Retinal pigment epithelial cell (primary cell): ENCODE results near the gene GGPS1.
A peak's percentile ranks its signal among the peaks of the same experiment; 100 is the strongest.
"Not testable (repeated sequence)": the region's sequence is repeated elsewhere in the genome, so short reads cannot be mapped to it uniquely, and the experiment has no call there.

Source experiments
- DNase-seq: peaks from one replicate; pipeline ENCODE4 v3.0.0-alpha.2; 2010; ENCODE audit warnings: low read depth
- H3K4me3 ChIP-seq: 2 replicates; pipeline ENCODE4 v1.5.1; 2011; ENCODE audit warnings: mild to moderate bottlenecking, low read length, control low read depth, moderate library complexity
- TF ChIP-seq, protein P1 (sequence below): conservative IDR thresholded peaks from 2 replicates; pipeline ENCODE4 v1.5.1; 2011; ENCODE audit warnings: low read depth, low read length, control low read depth, inconsistent platforms

Gene GGPS1

DNA sequence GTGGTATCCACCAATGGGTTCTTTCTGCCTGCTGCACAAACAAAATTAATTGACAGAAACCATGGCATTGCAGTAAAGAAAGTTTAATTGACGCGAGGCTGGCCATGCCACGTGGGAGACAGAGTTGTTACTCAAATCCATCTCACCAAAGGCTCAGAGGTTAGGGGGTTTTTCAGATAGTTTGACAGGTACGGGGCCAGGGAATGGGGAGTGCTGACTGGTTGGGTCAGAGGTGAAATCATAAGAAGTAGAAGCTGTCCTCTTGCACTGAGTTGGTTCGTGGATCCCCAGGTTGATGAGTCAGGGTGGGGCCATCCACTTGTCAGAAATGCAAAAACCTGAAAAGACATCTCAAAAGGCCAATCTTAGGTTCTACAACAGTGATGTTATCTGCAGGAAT lies 37.9 kb downstream of the GGPS1 start:
- no peak for DNase-seq
- TF ChIP-seq, protein P1, sequence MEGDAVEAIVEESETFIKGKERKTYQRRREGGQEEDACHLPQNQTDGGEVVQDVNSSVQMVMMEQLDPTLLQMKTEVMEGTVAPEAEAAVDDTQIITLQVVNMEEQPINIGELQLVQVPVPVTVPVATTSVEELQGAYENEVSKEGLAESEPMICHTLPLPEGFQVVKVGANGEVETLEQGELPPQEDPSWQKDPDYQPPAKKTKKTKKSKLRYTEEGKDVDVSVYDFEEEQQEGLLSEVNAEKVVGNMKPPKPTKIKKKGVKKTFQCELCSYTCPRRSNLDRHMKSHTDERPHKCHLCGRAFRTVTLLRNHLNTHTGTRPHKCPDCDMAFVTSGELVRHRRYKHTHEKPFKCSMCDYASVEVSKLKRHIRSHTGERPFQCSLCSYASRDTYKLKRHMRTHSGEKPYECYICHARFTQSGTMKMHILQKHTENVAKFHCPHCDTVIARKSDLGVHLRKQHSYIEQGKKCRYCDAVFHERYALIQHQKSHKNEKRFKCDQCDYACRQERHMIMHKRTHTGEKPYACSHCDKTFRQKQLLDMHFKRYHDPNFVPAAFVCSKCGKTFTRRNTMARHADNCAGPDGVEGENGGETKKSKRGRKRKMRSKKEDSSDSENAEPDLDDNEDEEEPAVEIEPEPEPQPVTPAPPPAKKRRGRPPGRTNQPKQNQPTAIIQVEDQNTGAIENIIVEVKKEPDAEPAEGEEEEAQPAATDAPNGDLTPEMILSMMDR: no peak

DNA sequence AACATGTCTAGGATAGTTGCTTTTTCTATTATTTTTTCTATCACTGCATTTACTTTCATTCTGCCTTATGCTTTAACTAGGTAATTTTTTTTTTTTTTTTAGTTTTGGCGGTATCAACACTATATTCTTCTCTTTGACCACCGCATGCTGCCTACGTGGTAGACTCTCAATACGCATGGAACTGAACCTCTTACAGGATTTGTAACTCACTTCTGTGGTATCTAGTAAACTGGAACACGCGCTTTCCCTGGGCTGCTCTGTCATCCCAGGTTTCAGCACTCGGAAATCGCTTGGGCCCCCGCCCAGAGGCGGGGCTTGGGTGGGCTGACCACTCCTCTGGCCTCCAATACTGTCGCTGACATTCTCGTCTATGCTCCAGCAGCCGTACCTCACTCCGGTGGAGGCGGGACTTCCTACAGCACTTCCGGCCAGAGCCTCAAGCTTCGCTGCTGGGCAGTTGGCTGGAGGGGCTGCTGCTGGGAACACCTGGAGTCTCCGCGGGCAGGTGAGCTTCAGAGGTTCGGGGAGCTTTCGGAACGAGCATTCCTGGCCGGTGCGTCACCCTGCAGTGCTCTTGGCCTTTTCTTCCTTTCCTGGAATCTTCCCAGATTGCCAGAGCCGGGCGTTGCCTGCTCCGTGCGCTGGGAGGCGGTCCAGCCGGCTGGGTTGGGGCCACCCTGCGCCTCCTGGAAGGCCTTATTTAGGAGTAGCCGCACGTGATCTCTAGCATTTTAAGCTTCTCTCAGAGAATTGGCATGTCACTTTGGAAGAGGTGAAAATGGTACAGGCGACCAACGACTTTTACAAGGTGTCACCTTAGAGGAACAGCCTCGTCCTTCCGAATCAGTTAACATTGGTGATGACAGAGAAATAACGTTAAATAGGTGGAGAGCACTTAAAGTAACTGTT lies 38.9 kb downstream of the GGPS1 start, which contains the start of gene TBCE:
TBCE (plus strand) TSS at position 428 of the 909 bp plus-strand sequence. CDS start 12,623 bp downstream, outside the sequence.
- peak; percentile 94 for DNase-seq
- TF ChIP-seq, protein P1: peak; percentile 22
- peak within 1 kb of the TSS; percentile 90 for H3K4me3 ChIP-seq

More for the DNA sequence above, 37.9 kb downstream of the GGPS1 start:
- no peak overlapping the region for H3K4me3 ChIP-seq

DNA sequence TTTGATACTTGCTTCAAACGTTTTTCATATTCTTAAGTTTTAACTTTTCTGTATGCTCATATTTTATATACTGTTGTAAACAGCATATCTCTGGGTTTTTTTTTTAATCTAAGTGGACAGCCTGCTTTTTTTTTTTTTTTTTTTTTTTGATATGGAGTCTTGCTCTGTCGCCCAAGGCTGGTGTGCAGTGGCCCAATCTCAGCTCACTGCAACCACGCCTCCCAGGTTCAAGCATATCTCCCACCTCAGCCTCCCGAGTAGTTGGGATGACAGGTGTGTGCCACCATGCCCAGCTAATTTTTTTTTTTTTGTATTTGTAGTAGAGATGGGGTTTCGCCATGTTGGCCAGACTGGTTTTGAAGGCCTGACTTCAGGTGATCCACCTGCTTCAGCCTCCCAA lies 40.1 kb downstream of the GGPS1 start:
- H3K4me3 ChIP-seq: peak overlapping the region; percentile 90
- TF ChIP-seq, protein P1: no peak

DNA sequence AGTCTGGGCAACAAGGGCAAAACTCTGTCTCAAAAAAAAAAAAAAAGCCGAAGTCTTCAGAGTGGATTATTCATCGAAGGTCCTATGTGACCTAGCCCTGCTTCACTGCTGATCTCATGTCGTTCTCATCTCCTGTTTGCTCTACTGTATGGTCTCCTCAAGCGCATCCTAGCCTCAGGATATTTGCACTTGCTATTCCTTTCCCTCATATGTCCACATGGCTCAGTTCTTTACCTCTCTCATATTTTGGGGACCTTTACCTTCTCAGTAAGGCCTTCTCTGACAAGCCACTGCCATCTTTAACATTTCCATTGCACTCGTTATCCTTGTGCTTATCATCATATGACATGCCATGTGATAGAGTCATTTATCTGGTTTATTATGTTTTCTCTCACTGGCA lies 41.4 kb downstream of the GGPS1 start:
- no peak overlapping the region for H3K4me3 ChIP-seq
- TF ChIP-seq, protein P1: no peak
- DNase-seq: no peak

More for the DNA sequence above, 40.1 kb downstream of the GGPS1 start:
- no peak for DNase-seq

DNA sequence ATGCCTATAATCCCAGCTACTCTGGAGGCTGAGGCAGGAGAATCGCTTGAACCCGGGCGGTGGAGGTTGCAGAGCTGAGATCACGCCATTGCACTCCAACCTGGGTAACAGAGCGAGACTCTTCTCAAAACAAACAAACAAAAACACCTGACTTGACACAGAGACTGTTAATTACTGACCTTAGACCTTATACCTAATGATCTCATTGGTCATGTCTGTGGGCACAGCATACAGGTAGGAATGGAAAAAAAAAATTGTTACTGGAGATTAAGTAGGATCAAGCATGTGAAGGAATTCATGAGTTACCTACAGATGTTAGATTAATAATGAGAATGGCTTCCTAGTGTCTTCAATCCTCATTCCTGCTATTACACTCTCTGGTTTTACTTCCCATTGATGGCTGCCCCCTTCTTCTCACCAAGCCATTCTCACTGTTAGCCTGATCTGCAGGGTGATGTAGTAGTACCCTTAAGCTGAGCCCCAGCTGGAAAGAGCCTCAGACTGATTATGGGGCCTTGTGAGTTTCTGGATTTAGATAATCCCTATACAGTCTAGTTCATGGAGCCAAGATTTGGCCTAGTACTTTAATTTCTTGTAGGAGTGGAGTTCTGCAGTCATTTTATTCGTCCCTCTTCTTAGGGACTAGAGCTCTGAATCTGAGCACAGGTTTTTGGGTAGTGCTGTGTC lies 47.7 kb downstream of the GGPS1 start:
- TF ChIP-seq, protein P1: no peak

DNA sequence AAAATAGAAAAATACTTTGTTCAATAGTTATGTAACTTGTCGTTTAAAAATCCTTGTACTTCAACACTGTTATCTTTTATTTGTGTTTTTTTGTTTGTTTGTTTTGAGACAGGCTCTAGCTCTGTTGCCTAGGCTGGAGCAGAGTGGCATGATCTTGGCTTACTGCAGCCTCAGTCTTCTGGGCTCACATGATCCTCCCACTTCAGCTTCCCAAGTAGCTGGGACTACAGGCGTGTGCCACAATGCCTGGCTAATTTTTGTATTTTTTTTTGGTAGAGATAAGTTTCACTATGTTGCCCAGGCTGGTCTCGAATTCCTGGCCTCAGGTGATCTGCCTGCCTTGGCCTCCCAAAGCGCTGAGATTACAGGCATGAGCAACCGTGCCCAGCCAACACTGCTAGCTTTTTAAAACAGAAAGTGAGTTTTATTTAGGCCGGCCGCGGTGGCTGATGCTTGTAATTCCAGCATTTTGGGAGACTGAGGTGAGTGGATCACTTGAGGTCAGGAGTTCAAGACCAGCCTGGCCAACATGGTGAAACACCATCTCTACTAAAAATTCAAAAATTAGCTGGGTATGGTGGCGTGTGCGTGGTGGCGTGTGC lies 49.9 kb downstream of the GGPS1 start:
- DNase-seq, H3K4me3 ChIP-seq: not testable (repeated sequence)

More for the DNA sequence above, 47.7 kb downstream of the GGPS1 start:
- H3K4me3 ChIP-seq: no peak overlapping the region
- DNase-seq: no peak

DNA sequence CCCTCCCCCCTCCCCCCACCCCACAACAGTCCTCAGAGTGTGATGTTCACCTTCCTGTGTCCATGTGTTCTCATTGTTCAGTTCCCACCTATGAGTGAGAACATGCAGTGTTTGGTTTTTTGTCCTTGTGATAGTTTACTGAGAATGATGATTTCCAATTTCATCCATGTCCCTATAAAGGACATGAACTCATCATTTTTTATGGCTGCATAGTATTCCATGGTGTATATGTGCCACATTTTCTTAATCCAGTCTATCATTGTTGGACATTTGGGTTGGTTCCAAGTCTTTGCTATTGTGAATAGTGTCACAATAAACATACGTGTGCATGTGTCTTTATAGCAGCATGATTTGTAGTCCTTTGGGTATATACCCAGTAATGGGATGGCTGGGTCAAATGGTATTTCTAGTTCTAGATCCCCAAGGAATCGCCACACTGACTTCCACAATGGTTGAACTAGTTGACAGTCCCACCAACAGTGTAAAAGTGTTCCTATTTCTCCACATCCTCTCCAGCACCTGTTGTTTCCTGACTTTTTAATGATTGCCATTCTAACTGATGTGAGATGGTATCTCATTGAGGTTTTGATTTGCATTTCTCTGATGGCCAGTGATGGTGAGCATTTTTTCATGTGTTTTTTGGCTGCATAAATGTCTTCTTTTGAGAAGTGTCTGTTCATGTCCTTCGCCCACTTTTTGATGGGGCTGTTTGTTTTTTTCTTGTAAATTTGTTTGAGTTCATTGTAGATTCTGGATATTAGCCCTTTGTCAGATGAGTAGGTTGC lies 53.8 kb downstream of the GGPS1 start:
- not testable (repeated sequence) for DNase-seq, H3K4me3 ChIP-seq

DNA sequence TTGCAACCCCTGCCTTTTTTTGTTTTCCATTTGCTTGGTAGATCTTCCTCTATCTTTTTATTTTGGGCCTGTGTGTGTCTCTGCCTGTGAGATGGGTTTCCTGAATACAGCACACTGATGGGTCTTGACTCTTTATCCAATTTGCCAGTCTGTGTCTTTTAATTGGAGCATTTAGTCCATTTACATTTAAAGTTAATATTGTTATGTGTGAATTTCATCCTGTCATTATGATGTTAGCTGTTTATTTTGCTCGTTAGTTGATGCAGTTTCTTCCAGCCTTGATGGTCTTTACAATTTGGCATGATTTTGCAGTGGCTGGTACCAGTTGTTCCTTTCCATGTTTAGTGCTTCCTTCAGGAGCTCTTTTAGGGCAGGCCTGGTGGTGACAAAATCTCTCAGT lies 57.3 kb downstream of the GGPS1 start:
- DNase-seq, H3K4me3 ChIP-seq: not testable (repeated sequence)
